ENCODE data around the gene PTPN7.
"Not testable (repeated sequence)": the region's sequence is repeated elsewhere in the genome, so short reads cannot be mapped to it uniquely, and the experiment has no call there.

The PTPN7 gene

DNA sequence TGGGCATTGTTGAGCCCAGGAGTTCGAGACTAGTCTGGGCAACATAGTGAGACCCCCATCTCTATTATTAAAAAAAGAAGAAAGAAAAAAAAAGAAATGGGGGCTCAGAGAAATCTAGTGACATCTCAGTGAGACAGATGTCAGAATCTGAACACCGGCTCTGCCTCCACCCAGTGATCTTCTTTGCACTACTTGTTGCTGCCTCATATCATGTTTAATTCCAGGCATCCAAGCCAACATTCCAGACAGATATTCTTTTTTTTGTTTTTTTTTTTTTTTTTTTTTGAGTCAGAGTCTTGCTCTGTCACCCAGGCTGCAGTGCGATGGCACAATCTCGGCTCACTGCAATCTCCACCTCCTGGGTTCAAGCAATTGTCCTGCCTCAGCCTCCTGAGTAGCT is 10.8 kb downstream of the PTPN7 start:
- DNase-seq = no peak

- no peak for DNase-seq
These were observed 12.0 kb downstream of the PTPN7 start for GRCh38 chr1:202148391-202148790.

DNA sequence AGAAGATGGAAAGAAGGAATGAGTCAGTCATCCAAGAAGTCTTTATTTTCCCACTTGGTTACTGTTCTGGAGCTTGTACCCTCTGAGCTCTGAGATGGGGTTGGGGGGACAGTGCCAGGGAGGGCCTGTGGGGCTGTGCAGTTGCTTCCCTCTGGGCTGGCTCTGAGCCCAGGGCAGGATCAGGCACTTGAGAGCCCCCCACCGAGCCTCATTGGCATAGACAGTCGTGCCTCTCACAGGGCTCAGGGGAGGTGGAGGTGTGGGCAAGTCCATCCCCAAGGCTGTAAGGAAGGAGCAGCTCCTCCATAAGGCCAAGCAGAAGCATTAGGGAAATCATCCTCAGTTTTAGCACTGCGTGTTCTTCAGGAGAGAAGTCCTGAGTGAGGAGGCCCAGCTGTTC is 13.4 kb downstream of the PTPN7 start:
- DNase-seq = no peak

DNA sequence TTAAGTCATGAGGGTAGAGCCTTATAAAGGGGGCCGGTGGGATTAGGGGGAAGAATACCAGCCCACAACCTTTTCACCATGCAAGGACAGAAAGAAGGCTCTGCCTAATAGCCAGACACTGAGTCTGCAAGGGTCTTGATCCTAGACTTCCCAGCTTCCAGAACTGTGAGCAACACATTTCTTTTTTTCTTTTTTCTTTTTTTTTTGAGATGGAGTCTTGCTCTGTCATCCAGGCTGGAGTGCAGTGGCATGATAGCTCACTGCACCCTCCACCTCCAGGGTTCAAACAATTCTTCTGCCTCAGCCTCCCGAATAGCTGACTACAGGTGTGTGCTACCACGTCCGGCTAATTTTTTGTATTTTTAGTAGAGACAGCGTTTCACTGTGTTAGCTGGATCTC is 14.1 kb downstream of the PTPN7 start:
- no peak for DNase-seq

DNA sequence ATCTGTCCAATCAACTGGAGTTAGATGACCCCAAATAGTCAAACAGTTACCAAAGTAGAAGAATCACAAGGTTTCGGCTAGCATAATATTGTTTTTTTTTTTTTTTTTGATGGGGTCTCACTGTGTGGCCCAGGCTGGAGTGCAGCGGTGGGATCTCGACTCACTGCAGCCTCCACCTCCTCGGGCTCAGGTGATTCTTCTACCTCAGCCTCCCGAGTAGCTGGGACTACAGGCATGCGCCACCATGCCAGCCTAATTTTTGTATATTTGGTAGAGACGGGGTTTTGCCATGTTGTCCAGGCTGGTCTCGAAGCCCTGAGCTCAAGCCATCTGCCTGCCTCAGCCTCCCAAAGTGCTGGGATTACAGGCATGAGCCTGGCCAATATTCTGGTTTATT is 14.7 kb downstream of the PTPN7 start:
- not testable (repeated sequence) for DNase-seq

GRCh38 chr1:202145068-202145743 is 15.2 kb downstream of the PTPN7 start:
- no peak for DNase-seq

DNA sequence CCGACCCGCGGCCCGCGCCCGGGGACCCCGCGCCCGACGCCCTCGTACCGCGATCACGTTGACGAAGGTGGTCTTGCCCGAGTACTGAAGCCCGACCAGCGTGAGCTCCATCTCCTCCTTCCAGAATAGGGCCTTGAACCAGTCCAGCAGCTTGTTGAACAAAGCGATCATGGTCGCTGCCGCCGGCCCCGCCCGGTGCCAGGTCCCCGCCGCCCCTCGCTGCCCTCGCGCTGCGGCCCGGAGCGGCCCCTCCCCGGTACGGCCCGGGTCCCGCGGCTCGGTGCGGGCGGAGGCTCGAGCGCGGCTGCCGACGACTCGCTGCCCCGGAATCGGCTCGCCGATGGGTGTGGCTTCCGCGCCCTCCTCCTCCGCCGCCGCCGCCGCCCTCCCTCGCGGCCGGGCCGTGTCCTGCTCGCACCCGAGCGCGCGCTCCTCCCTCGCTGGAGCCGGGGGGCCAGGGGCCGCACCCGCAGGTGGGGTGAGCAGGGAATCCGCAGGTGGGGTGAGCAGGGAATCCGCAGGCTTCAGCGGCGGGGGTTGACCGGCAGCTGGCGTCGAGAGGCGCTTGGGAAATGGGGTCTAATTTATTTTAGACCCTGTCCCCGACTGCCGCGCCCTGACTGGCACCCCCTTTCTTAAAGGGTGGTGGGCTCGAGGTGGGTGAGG is 15.9 kb downstream of the PTPN7 start, which contains the start of gene ARL8A:
Gene ARL8A (minus strand): TSS at position 336 of the 666 bp plus-strand sequence. CDS start 165 bp downstream, at position 171.
- peak; percentile 42 for DNase-seq

GRCh38 chr1:202143768-202144401 is 16.5 kb downstream of the PTPN7 start:
- DNase-seq = no peak

GRCh38 chr1:202143011-202143767 is 17.2 kb downstream of the PTPN7 start:
- DNase-seq = no peak

DNA sequence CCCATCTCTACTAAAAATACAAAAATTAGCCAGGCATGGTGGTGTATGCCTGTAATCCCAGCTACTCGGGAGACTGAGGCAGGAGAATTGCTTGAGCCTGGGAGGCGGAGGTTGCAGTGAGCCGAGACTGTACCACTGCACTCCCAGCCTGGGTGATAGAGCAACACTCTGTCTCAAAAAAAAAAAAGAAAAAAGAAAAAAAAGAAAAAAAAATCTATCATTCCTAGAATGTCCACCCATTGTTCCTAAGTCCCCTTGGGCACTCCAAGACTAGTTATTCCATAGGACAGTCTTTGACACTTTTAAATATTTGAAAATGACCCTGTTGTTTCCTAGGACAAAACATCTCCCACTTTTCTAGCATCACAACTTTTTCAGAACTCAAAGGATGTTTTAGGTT is 18.9 kb downstream of the PTPN7 start:
- DNase-seq = not testable (repeated sequence)

- no peak for DNase-seq
These were observed 19.6 kb downstream of the PTPN7 start for GRCh38 chr1:202140833-202141232.

GRCh38 chr1:202135221-202135721 is 25.1 kb downstream of the PTPN7 start:
- DNase-seq = peak; percentile 44

GRCh38 chr1:202134645-202135172 is 25.7 kb downstream of the PTPN7 start:
- DNase-seq = no peak

GRCh38 chr1:202133989-202134388 is 26.4 kb downstream of the PTPN7 start:
- no peak for DNase-seq

DNA sequence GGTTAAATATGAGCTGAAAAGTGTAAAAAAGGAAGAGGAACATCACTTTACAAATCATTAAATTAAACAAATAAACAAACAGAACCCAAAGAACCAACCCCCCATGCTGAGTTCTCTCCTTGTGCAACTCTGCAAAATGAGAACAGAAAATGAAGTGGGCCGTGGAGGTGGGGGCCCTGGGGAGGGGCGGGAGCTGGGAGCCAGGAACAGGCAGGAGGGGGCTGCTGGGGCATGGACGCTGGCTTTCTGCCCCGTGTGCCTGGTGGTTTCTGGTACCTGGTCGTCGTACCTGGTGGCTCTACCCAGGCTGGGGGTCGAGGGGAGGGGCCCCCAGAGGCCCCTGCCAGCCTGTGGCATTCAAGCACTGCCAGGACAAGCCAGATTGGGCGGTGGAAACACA is 26.9 kb downstream of the PTPN7 start:
- no peak for DNase-seq

DNA sequence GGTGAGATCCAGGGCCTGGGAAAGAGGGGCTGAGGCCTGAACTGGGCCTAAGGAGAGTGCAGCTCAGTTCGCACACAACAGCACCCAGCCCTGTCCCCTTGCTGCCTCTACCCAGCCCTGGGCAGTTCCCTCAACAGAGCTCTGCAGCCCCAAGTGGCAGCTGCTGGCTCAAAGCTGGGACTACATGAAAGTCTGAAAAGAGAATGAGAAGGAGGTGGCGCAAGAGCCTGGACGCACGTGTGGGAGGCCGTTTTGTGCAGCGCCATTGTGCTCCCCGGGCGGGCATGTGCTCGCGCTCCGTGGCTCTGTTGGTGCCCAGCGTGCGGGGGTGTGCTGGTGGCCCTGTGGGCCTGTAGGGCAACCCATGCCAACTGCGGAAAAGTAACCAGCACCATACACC is 27.4 kb downstream of the PTPN7 start:
- no peak for DNase-seq

DNA sequence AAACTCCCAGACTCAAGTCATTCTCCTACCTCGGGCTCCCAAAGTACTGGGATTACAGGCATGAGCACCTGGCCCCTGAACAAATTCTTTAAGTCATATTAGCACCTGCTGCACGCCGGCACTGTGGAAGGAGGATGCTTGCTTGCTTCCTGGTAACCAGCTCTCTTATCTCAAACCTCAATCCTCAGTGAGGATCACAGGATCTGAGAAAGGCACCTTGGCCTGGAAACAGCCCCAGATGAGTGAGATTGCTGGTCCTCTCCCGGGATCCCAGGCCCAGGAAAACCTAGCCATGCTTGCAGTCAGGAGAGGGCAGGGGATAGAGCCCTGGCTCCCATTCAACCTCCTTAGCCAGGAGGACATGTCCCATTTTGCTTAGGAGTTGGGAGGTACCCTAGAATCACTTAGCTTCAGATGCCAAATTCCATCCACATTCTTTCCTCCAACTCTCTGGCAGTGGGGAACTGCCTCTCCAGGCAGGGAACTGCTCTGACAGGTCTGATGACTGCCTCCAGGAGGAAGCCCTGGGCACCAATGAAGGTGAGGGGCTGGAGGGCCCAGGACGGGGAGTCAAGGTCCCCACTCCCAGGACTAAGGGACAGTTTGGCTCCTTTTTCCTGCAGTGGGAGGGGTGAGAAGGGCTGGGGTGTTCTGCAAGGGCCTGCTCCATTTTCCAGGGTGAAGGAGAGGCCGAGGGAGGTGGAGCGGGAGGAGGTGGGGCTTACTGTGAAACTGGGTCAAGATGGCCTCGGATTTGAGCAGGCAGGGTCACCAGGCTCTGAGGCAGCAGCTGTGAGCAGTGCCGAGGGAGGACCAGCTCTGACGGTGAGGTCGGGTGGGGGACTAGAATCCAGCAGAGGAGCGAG is 28.2 kb downstream of the PTPN7 start:
- no peak for DNase-seq

DNA sequence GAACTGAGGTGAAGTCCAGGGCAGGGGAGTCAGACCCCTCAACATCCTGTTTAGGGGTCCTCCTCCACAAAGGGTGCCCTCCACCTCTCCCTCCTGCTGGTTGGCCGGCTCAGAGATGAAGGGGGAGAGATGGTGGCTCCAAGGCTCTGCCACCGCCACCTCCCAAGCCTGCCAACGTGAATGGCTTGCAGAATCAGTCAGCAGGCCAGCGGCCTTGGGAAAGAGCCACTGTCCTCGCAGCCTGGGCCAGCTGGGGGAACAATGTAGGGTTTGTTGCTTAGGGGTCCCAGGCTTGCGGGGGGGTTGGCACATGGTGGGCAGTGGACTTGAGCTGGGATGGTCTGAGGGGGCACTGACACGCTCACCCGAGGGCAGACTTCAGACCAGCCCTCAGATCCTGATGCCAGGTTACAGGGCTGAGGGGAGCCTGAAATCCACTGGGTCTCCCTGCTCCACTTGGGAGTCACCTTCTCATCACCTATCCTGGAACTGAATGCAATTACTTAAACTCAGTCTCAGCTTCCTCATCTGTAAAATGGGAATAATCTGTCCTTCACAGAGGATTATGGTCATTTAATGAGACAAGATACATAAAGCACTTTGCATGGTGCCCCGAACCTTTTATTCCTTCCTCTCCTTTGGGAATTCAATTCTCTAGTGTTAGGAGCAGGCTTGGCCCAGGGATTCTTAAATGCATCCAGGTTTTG is 29.4 kb downstream of the PTPN7 start:
- no peak for DNase-seq

GRCh38 chr1:202130297-202130721 is 30.1 kb downstream of the PTPN7 start:
- DNase-seq = no peak

GRCh38 chr1:202129453-202130296 is 30.7 kb downstream of the PTPN7 start:
- no peak for DNase-seq
